A673 (cell line): Measurements from ENCODE around the gene EPHA8.

ENCODE experiments used
- EZH2 ChIP-seq: fragments of 200-600 bp; sonication (generic); IDR thresholded peaks from 2 replicates; pipeline ENCODE4 v1.6.1; 2017; ENCODE audit warnings: borderline replicate concordance, low read depth, mild to moderate bottlenecking, mixed read lengths, antibody characterized with exemption, low read length; ENCODE audit not compliant: poor library complexity, severe bottlenecking
- TF ChIP-seq, protein P1 (sequence below): fragments of 300-800, 200-600 bp; sonication (generic); conservative IDR thresholded peaks from 2 replicates; pipeline ENCODE4 v1.5.1; 2017; ENCODE audit warnings: low read depth, mild to moderate bottlenecking, antibody characterized with exemption, low read length, moderate library complexity, mixed read lengths

DNA sequence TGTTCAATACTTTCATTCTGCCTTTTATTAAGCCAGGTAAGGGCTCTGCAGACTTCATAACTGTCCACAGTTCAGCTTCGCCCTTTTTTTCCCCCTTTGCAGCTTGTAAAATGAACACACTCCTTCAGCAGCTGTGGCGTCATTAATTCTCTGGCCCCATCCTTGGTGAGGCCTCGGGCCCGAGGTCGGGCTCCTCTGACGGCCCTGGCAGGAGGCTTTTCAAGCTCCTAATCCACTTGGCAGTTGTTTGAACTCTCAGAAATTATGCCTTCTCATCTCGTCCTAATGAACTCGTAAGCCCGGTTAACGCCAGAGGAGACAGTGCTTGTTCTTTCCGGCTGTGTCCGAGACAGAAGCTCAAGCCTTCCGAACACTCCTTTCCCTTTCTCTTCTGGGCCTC is 18.1 kb upstream of the EPHA8 start:
- TF ChIP-seq, protein P1, sequence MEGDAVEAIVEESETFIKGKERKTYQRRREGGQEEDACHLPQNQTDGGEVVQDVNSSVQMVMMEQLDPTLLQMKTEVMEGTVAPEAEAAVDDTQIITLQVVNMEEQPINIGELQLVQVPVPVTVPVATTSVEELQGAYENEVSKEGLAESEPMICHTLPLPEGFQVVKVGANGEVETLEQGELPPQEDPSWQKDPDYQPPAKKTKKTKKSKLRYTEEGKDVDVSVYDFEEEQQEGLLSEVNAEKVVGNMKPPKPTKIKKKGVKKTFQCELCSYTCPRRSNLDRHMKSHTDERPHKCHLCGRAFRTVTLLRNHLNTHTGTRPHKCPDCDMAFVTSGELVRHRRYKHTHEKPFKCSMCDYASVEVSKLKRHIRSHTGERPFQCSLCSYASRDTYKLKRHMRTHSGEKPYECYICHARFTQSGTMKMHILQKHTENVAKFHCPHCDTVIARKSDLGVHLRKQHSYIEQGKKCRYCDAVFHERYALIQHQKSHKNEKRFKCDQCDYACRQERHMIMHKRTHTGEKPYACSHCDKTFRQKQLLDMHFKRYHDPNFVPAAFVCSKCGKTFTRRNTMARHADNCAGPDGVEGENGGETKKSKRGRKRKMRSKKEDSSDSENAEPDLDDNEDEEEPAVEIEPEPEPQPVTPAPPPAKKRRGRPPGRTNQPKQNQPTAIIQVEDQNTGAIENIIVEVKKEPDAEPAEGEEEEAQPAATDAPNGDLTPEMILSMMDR, result no peak
- TF ChIP-seq EZH2, result no peak
